ENCODE results near the gene TKTL1.

DNA sequence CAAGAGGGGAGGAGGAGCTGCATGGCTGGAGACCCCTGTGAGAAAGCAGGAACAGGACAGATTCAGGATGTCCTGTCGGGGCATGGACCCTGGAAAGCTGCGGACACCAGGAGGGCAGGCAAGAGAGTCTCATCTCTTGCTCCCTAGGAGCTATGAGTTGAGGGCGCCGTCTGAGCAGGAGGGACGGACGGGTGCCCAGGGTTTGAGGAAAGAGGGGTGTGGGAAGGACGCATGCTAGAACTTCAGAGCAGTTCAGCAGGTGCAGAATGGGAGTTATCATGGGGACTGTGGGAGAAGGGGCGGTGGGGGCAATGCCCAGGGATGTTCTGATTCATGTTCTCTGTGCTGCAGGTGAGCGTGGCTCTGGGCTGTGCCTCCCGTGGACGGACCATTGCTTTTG is 24.8 kb downstream of the TKTL1 start:
- TF ChIP-seq EZH2 (IDR thresholded peaks at IDR 0.05; ENCODE audit: low read length) = no peak
- TF ChIP-seq, protein P1, sequence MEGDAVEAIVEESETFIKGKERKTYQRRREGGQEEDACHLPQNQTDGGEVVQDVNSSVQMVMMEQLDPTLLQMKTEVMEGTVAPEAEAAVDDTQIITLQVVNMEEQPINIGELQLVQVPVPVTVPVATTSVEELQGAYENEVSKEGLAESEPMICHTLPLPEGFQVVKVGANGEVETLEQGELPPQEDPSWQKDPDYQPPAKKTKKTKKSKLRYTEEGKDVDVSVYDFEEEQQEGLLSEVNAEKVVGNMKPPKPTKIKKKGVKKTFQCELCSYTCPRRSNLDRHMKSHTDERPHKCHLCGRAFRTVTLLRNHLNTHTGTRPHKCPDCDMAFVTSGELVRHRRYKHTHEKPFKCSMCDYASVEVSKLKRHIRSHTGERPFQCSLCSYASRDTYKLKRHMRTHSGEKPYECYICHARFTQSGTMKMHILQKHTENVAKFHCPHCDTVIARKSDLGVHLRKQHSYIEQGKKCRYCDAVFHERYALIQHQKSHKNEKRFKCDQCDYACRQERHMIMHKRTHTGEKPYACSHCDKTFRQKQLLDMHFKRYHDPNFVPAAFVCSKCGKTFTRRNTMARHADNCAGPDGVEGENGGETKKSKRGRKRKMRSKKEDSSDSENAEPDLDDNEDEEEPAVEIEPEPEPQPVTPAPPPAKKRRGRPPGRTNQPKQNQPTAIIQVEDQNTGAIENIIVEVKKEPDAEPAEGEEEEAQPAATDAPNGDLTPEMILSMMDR (optimal IDR thresholded peaks at IDR 0.05 in 1 of 3, IDR thresholded peaks at IDR 0.05 in 1 of 3, conservative IDR thresholded peaks at IDR 0.05 in 1 of 3; ENCODE audit: extremely low read depth in 1 of 3, insufficient read depth in 2 of 3, low read length in 3 of 3) = no peak
